ENCODE data around the gene DCTN3.

Gene DCTN3

DNA sequence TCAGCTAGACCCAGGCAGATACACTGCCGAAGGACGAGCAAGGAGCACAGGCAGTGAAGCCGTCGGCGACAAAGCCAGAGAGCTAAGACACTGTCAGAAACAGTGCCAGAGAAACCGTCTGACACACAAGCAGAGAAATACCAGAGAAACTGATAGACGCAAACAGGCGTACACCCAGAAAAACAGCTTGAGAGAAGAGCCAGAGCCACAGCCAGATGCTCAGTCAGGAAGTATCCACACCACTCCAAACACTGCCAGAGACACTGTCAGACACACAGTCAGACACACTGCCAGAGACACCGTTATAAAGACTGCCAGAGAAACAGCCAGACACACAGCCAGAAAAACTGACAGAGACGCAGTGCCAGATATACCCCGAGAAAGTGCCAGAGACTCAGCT, 49.9 kb downstream of the DCTN3 start:
- Histone ChIP-seq H3K4me1 (no peaks in the 10 kb centered on the region), H3K9ac (no peak overlapping the region), H3K9me3 (ENCODE audit: control insufficient read depth, low read length) (no peaks in the 10 kb centered on the region), H3K79me2 (no peaks in the 10 kb centered on the region), H3K4me3 (ENCODE audit: low read depth, low read length) (no peak overlapping the region), H2AFZ (no peak overlapping the region), H3K4me2 (ENCODE audit: low read length) (no peak overlapping the region), H3K27ac (no peak overlapping the region), H3K36me3 (ENCODE audit: control insufficient read depth, insufficient read depth, low read length) (no peaks in the 10 kb centered on the region), H3K27me3 (ENCODE audit: control insufficient read depth, insufficient read depth, low read length) (no peaks in the 10 kb centered on the region)
- TF ChIP-seq CTCF (IDR thresholded peaks at IDR 0.05) = no peak

- Histone ChIP-seq H3K79me2 (no peaks in the 10 kb centered on the region), H3K27me3 (ENCODE audit: control insufficient read depth, insufficient read depth, low read length) (no peaks in the 10 kb centered on the region), H3K9ac (no peak overlapping the region), H3K4me1 (no peaks in the 10 kb centered on the region), H3K27ac (no peak overlapping the region), H3K4me3 (ENCODE audit: low read depth, low read length) (no peak overlapping the region), H2AFZ (no peak overlapping the region), H3K9me3 (ENCODE audit: control insufficient read depth, low read length) (no peaks in the 10 kb centered on the region), H3K4me2 (ENCODE audit: low read length) (no peak overlapping the region), H3K36me3 (ENCODE audit: control insufficient read depth, insufficient read depth, low read length) (no peaks in the 10 kb centered on the region)
- TF ChIP-seq CTCF (IDR thresholded peaks at IDR 0.05) = no peak
These were observed 51.5 kb downstream of the DCTN3 start for GRCh38 chr9:34568774-34569173.

GRCh38 chr9:34568133-34568532, 52.2 kb downstream of the DCTN3 start:
- H3K27me3 ChIP-seq (ENCODE audit: control insufficient read depth, insufficient read depth, low read length) = no peaks in the 10 kb centered on the region
- no peaks in the 10 kb centered on the region for H3K79me2 ChIP-seq
- no peak overlapping the region for H3K4me2 ChIP-seq (ENCODE audit: low read length)
- H3K27ac ChIP-seq = no peak overlapping the region
- no peak for TF ChIP-seq CTCF (IDR thresholded peaks at IDR 0.05)
- H2AFZ ChIP-seq = no peak overlapping the region
- H3K36me3 ChIP-seq (ENCODE audit: control insufficient read depth, insufficient read depth, low read length) = no peaks in the 10 kb centered on the region
- no peaks in the 10 kb centered on the region for H3K4me1 ChIP-seq
- no peaks in the 10 kb centered on the region for H3K9me3 ChIP-seq (ENCODE audit: control insufficient read depth, low read length)
- no peak overlapping the region for H3K9ac ChIP-seq
- no peak overlapping the region for H3K4me3 ChIP-seq (ENCODE audit: low read depth, low read length)

DNA sequence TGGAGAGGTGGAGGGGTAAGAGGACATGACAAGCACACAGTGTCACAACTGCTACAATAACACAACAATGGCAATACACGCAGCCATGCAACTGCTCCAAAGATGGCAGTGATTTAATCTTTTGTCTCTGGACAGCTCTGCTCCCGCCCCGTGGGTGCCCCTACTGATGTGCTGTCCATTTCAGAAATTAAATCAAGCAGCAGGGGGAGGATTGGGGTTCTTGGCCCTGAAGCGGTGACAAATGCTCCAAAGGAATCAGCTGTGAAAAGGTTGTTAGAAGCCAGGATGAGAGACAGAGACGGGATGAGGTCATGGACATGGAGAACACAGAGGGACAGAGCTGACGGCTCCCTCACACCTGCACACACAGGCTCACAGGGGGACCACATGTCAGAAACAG, 53.3 kb downstream of the DCTN3 start:
- H3K9ac ChIP-seq = no peak overlapping the region
- no peak overlapping the region for H3K4me2 ChIP-seq (ENCODE audit: low read length)
- H3K79me2 ChIP-seq = no peaks in the 10 kb centered on the region
- H3K36me3 ChIP-seq (ENCODE audit: control insufficient read depth, insufficient read depth, low read length) = no peaks in the 10 kb centered on the region
- TF ChIP-seq CTCF (IDR thresholded peaks at IDR 0.05) = no peak
- no peak overlapping the region for H3K27ac ChIP-seq
- no peaks in the 10 kb centered on the region for H3K4me1 ChIP-seq
- H3K9me3 ChIP-seq (ENCODE audit: control insufficient read depth, low read length) = no peaks in the 10 kb centered on the region
- no peak overlapping the region for H2AFZ ChIP-seq
- no peak overlapping the region for H3K4me3 ChIP-seq (ENCODE audit: low read depth, low read length)
- no peaks in the 10 kb centered on the region for H3K27me3 ChIP-seq (ENCODE audit: control insufficient read depth, insufficient read depth, low read length)

- Histone ChIP-seq H3K4me1 (no peaks in the 10 kb centered on the region), H3K27ac (no peak overlapping the region), H3K36me3 (ENCODE audit: control insufficient read depth, insufficient read depth, low read length) (no peaks in the 10 kb centered on the region), H3K27me3 (ENCODE audit: control insufficient read depth, insufficient read depth, low read length) (no peaks in the 10 kb centered on the region), H3K9me3 (ENCODE audit: control insufficient read depth, low read length) (no peaks in the 10 kb centered on the region), H3K79me2 (no peaks in the 10 kb centered on the region), H3K9ac (no peak overlapping the region), H3K4me3 (ENCODE audit: low read depth, low read length) (no peak overlapping the region), H2AFZ (no peak overlapping the region), H3K4me2 (ENCODE audit: low read length) (no peak overlapping the region)
- no peak for TF ChIP-seq CTCF (IDR thresholded peaks at IDR 0.05)
These were observed 54.0 kb downstream of the DCTN3 start for GRCh38 chr9:34566322-34566721.

Measured in parathyroid adenoma (tissue), 2 donors.